HAP-1 (cell line): ENCODE measurements around the gene FRMD5.

Experiments
- DNase-seq, 2 experiments: peaks; one replicate each; pipeline ENCODE4 v3.0.0-alpha.2; 2016 to 2020; ENCODE audit warnings: low spot score in 2 of 2
- H3K27me3 ChIP-seq: fragments of 250-450 bp; sonication (Bioruptor Pico); 2 replicates; pipeline ENCODE4 v1.5.1; 2020; ENCODE audit warnings: low read depth, mild to moderate bottlenecking, moderate library complexity
- H3K36me3 ChIP-seq: fragments of 250-450 bp; sonication (Bioruptor Pico); replicated peaks from 2 replicates; pipeline ENCODE4 v1.5.1; 2020; ENCODE audit warnings: mild to moderate bottlenecking
- H3K4me1 ChIP-seq: fragments of 250-450 bp; sonication (Bioruptor Pico); 2 replicates; pipeline ENCODE4 v1.5.1; 2020; ENCODE audit warnings: mild to moderate bottlenecking
- H3K4me3 ChIP-seq: fragments of 250-450 bp; sonication (Bioruptor Pico); 2 replicates; pipeline ENCODE4 v1.5.1; 2020; ENCODE audit warnings: mild to moderate bottlenecking, moderate library complexity
- H3K9me3 ChIP-seq: fragments of 250-450 bp; sonication (Bioruptor Pico); 2 replicates; pipeline ENCODE4 v1.5.1; 2020; ENCODE audit warnings: mild to moderate bottlenecking, moderate library complexity
- in situ Hi-C: fragments of 300-500 bp; cut with MboI; formaldehyde crosslinking; loops from 3 replicates; pipeline ENCODE4 v1.14.3; 2020; ENCODE audit warnings: low sequenced_read_pairs, inconsistent platforms, mixed read lengths

The FRMD5 gene

GRCh38 chr15:43930079-43930478 is 265.0 kb downstream of the FRMD5 start:
- Histone ChIP-seq H3K4me1 (no peaks in the 10 kb centered on the region), H3K27me3 (0 out of 2 replicates have a peak, but pooled peaks cover 3% of the 10 kb centered on the region), H3K9me3 (no peaks in the 10 kb centered on the region), H3K36me3 (no peaks in the 10 kb centered on the region), H3K4me3 (no peak overlapping the region)
- in situ Hi-C loops = no loop called here
- no peak for DNase-seq

GRCh38 chr15:43928152-43928551 is 266.9 kb downstream of the FRMD5 start:
- Histone ChIP-seq H3K27me3 (no peaks in the 10 kb centered on the region), H3K36me3 (no peaks in the 10 kb centered on the region), H3K4me1 (no peaks in the 10 kb centered on the region), H3K4me3 (no peak overlapping the region), H3K9me3 (no peaks in the 10 kb centered on the region)
- no peak for DNase-seq
- in situ Hi-C loops = no loop called here

- Histone ChIP-seq H3K4me1 (no peaks in the 10 kb centered on the region), H3K36me3 (no peaks in the 10 kb centered on the region), H3K4me3 (no peak overlapping the region), H3K9me3 (no peaks in the 10 kb centered on the region), H3K27me3 (no peaks in the 10 kb centered on the region)
- DNase-seq = no peak
- in situ Hi-C loops = no loop called here
Observed at GRCh38 chr15:43927203-43927602, 267.9 kb downstream of the FRMD5 start.

GRCh38 chr15:43923553-43923952 is 271.5 kb downstream of the FRMD5 start:
- peaks cover 4% of the 10 kb centered on the region for H3K4me1 ChIP-seq
- in situ Hi-C loops = no loop called here
- H3K27me3 ChIP-seq = no peaks in the 10 kb centered on the region
- H3K4me3 ChIP-seq = no peak overlapping the region
- no peak for DNase-seq
- no peaks in the 10 kb centered on the region for H3K9me3 ChIP-seq
- H3K36me3 ChIP-seq = no peaks in the 10 kb centered on the region

GRCh38 chr15:43922021-43922420 is 273.1 kb downstream of the FRMD5 start:
- Histone ChIP-seq H3K9me3 (no peaks in the 10 kb centered on the region), H3K27me3 (no peaks in the 10 kb centered on the region), H3K36me3 (no peaks in the 10 kb centered on the region), H3K4me3 (no peak overlapping the region), H3K4me1 (peaks cover 4% of the 10 kb centered on the region)
- in situ Hi-C loops = no loop called here
- DNase-seq = no peak

GRCh38 chr15:43920815-43921214 is 274.3 kb downstream of the FRMD5 start:
- H3K9me3 ChIP-seq = no peaks in the 10 kb centered on the region
- no peak overlapping the region for H3K4me3 ChIP-seq
- in situ Hi-C loops = no loop called here
- H3K36me3 ChIP-seq = no peaks in the 10 kb centered on the region
- no peaks in the 10 kb centered on the region for H3K27me3 ChIP-seq
- peak in 1 of 2 experiments; percentile 26 for DNase-seq
- H3K4me1 ChIP-seq = peaks cover 4% of the 10 kb centered on the region

GRCh38 chr15:43920254-43920600 is 274.8 kb downstream of the FRMD5 start:
- H3K4me1 ChIP-seq = peaks cover 4% of the 10 kb centered on the region
- H3K4me3 ChIP-seq = no peak overlapping the region
- H3K36me3 ChIP-seq = no peaks in the 10 kb centered on the region
- in situ Hi-C loops = no loop called here
- no peaks in the 10 kb centered on the region for H3K27me3 ChIP-seq
- H3K9me3 ChIP-seq = no peaks in the 10 kb centered on the region
- no peak for DNase-seq

GRCh38 chr15:43919540-43920253 is 275.4 kb downstream of the FRMD5 start:
- DNase-seq = peak; percentile 15 to 34
- H3K27me3 ChIP-seq = no peaks in the 10 kb centered on the region
- H3K9me3 ChIP-seq = no peaks in the 10 kb centered on the region
- peaks cover 4% of the 10 kb centered on the region for H3K4me1 ChIP-seq
- in situ Hi-C loops = no loop called here
- no peaks in the 10 kb centered on the region for H3K36me3 ChIP-seq
- H3K4me3 ChIP-seq = no peak overlapping the region

- DNase-seq = no peak
- in situ Hi-C loops = no loop called here
- Histone ChIP-seq H3K27me3 (no peaks in the 10 kb centered on the region), H3K36me3 (no peaks in the 10 kb centered on the region), H3K9me3 (no peaks in the 10 kb centered on the region), H3K4me3 (no peak overlapping the region), H3K4me1 (peaks cover 4% of the 10 kb centered on the region)
Observed at GRCh38 chr15:43918717-43919116, 276.4 kb downstream of the FRMD5 start.

GRCh38 chr15:43916326-43916660 is 278.8 kb downstream of the FRMD5 start:
- DNase-seq = no peak
- H3K27me3 ChIP-seq = no peaks in the 10 kb centered on the region
- H3K4me1 ChIP-seq = peaks cover 4% of the 10 kb centered on the region
- H3K4me3 ChIP-seq = no peak overlapping the region
- in situ Hi-C loops = no loop called here
- no peaks in the 10 kb centered on the region for H3K9me3 ChIP-seq
- H3K36me3 ChIP-seq = no peaks in the 10 kb centered on the region

- in situ Hi-C loops = no loop called here
- DNase-seq = no peak
- Histone ChIP-seq H3K4me1 (peaks cover 4% of the 10 kb centered on the region), H3K4me3 (no peak overlapping the region), H3K9me3 (no peaks in the 10 kb centered on the region), H3K36me3 (no peaks in the 10 kb centered on the region), H3K27me3 (no peaks in the 10 kb centered on the region)
Observed at GRCh38 chr15:43915631-43916325, 279.3 kb downstream of the FRMD5 start.

GRCh38 chr15:43913941-43914340 is 281.1 kb downstream of the FRMD5 start:
- Histone ChIP-seq H3K4me1 (no peaks in the 10 kb centered on the region), H3K36me3 (no peaks in the 10 kb centered on the region), H3K9me3 (no peaks in the 10 kb centered on the region), H3K27me3 (no peaks in the 10 kb centered on the region), H3K4me3 (no peak overlapping the region)
- in situ Hi-C loops = no loop called here
- DNase-seq = no peak

GRCh38 chr15:43913026-43913780 is 281.9 kb downstream of the FRMD5 start:
- in situ Hi-C loops = no loop called here
- no peaks in the 10 kb centered on the region for H3K9me3 ChIP-seq
- H3K4me1 ChIP-seq = no peaks in the 10 kb centered on the region
- H3K36me3 ChIP-seq = no peaks in the 10 kb centered on the region
- H3K4me3 ChIP-seq = no peak overlapping the region
- no peak for DNase-seq
- no peaks in the 10 kb centered on the region for H3K27me3 ChIP-seq

- Histone ChIP-seq H3K4me3 (no peak overlapping the region), H3K4me1 (no peaks in the 10 kb centered on the region), H3K9me3 (no peaks in the 10 kb centered on the region), H3K27me3 (no peaks in the 10 kb centered on the region), H3K36me3 (no peaks in the 10 kb centered on the region)
- in situ Hi-C loops = no loop called here
- no peak for DNase-seq
Observed at GRCh38 chr15:43912208-43912607, 282.9 kb downstream of the FRMD5 start.
